Activated naive CD4-positive, alpha-beta T cell treated with anti-CD3 and anti-CD28 coated beads for 36 hours (primary cell): ENCODE data around the gene ZFAND3. TPM values are rescaled to one million over a fixed set of nuclear protein-coding genes. Genes with fewer than 3 reads are reported as not detected.

ENCODE experiments used
- CTCF ChIA-PET: fragments of 350-600 bp; sonication (Branson Sonifier 250); formaldehyde crosslinking; loops from one replicate; lab custom pipeline; 2021; ENCODE audit warnings: antibody characterized with exemption; lab: Charles Lee
- DNase-seq: peaks from one replicate; pipeline ENCODE4 v3.0.0-alpha.2; 2020
- H3K27ac Mint-ChIP-seq: one replicate; pipeline ENCODE4 v1.8.0; 2021; ENCODE audit warnings: mild to moderate bottlenecking, mixed read lengths
- H3K27me3 Mint-ChIP-seq: one replicate; pipeline ENCODE4 v1.8.0; 2021; ENCODE audit warnings: low read depth, mixed read lengths
- H3K36me3 Mint-ChIP-seq: one replicate; pipeline ENCODE4 v1.8.0; 2021; ENCODE audit warnings: low read depth, mixed read lengths
- H3K4me1 Mint-ChIP-seq: one replicate; pipeline ENCODE4 v1.8.0; 2021; ENCODE audit warnings: low read depth, mixed read lengths
- H3K4me3 Mint-ChIP-seq: one replicate; pipeline ENCODE4 v1.8.0; 2021; ENCODE audit warnings: mild to moderate bottlenecking, moderate library complexity, mixed read lengths
- H3K9me3 Mint-ChIP-seq: one replicate; pipeline ENCODE4 v1.8.0; 2021; ENCODE audit warnings: mixed read lengths
- intact Hi-C: fragments of 100-400 bp; cut with micrococcal nuclease; formaldehyde crosslinking; loops from one replicate; pipeline ENCODE4 v1.15.1; 2023
- total RNA-seq, 2 experiments: library from RNA; stranded (reverse); gene quantifications; one replicate each; pipeline ENCODE4 v1.2.3, GENCODE V29; 2021

Gene ZFAND3
- total RNA-seq, 2 experiments from 2014 or later = 33.6 to 35.3 TPM

DNA sequence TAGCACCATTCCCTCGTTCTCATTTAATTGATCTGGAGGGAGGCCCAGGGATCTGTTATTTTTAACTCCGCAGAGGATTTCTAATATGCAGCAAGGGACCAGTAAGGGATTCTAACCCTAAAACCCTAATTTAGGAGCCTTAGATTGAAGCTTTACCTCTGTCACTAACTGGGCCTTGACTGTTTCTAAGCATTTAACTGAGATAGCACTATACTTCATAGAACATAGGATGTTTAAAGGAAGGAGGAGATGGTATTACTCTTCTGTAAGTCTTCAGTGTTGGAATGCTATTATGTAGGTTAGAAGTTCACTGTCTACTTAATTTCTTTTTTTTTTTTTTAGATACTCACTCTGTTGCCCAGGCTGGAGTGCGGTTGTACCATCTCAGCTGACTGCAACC, 242.5 kb downstream of the ZFAND3 start:
- H3K36me3 Mint-ChIP-seq = peaks cover 36% of the 10 kb centered on the region
- peaks cover 15% of the 10 kb centered on the region for H3K4me1 Mint-ChIP-seq
- no peaks in the 10 kb centered on the region for H3K9me3 Mint-ChIP-seq
- H3K27ac Mint-ChIP-seq = no peak overlapping the region
- no peak for DNase-seq
- intact Hi-C loops = no loop called here
- H3K27me3 Mint-ChIP-seq = no peaks in the 10 kb centered on the region
- CTCF ChIA-PET = interaction anchor here (0.6 kb wide), 1 partner anchor 313 kb away, joined by 3 read pairs; no protein-coding TSS in a partner anchor
- no peak overlapping the region for H3K4me3 Mint-ChIP-seq

GRCh38 chr6:38063973-38064372, 244.4 kb downstream of the ZFAND3 start:
- CTCF ChIA-PET = no interaction called here

GRCh38 chr6:38064431-38064830, 244.9 kb downstream of the ZFAND3 start:
- Mint-ChIP-seq H3K4me1 (peaks cover 3% of the 10 kb centered on the region), H3K9me3 (no peaks in the 10 kb centered on the region), H3K27me3 (no peaks in the 10 kb centered on the region), H3K36me3 (peaks cover 36% of the 10 kb centered on the region), H3K4me3 (no peak overlapping the region), H3K27ac (no peak overlapping the region)
- CTCF ChIA-PET = no interaction called here
- DNase-seq = no peak
- intact Hi-C loops = no loop called here

More at GRCh38 chr6:38063973-38064372, 244.4 kb downstream of the ZFAND3 start:
- intact Hi-C loops = no loop called here
- no peak overlapping the region for H3K4me3 Mint-ChIP-seq
- DNase-seq = no peak
- H3K4me1 Mint-ChIP-seq = peaks cover 3% of the 10 kb centered on the region
- H3K27me3 Mint-ChIP-seq = no peaks in the 10 kb centered on the region
- no peaks in the 10 kb centered on the region for H3K9me3 Mint-ChIP-seq
- no peak overlapping the region for H3K27ac Mint-ChIP-seq
- peaks cover 36% of the 10 kb centered on the region for H3K36me3 Mint-ChIP-seq

DNA sequence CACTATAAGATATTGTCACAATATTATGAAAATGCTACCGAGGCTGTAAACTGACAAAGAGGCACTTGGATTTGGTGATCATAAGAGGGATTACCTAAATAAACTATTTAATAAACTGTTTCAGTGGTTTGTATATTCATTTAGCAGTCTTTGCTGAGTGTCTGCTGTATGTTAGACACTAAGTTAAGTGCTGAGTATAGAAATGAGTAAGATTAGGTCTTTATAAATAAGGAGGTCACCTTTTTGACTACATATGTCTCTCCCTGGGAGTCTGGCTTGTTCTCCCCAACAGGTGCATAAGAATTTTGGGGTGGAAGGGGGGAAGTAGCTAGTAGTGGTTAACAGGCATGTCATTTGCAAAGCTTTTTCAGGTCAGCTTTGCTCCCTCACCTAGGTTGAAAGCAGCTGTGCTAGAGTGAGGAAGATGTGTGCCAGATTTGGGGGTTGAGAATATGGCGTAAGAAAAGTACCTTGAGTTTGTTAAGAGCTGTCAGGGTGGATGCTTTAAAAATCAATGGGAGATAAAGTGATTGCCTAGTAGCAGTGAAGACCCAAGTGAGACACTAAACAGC, 246.3 kb downstream of the ZFAND3 start:
- Mint-ChIP-seq H3K4me1 (peaks cover 3% of the 10 kb centered on the region), H3K27ac (no peak overlapping the region), H3K9me3 (no peaks in the 10 kb centered on the region), H3K36me3 (peaks cover 36% of the 10 kb centered on the region), H3K27me3 (no peaks in the 10 kb centered on the region), H3K4me3 (no peak overlapping the region)
- intact Hi-C loops = no loop called here
- CTCF ChIA-PET = interaction anchor here (0.6 kb wide), 1 partner anchor 335 kb away, joined by 3 read pairs; no protein-coding TSS in a partner anchor
- DNase-seq = no peak

DNA sequence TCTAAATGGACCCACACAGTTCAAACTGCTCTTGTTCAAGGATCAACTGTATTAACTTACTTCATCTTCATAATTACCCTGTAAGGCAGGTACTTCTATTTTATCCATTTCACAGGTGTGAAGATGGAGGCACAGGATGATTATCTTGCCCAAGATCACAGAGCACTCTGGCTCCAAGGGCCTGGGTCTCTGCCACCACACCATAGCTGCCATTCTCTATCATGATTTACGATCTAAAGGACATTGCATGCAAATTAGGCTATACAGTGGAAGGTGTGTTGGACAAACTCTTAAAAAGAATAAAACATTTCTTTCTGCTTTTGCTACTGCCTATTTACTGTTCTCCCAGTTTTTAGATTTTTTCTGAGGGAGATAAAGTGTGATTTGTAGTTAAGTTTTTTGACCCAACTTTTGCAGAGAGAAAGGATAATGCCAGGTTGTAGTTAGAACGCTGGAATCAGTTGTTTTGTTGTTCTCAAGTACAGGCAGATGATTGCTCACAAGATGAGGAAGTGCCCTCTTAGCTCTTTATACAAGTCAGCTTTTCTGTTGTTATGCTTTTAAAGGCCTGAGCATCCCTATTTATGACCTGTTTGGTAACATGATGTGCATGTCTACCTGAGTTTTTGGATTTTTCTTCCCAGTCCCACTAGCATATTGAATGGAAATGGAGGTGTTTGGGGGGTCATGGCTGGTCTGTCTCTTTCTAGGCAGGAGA, 247.9 kb downstream of the ZFAND3 start:
- no peaks in the 10 kb centered on the region for H3K9me3 Mint-ChIP-seq
- peaks cover 26% of the 10 kb centered on the region for H3K36me3 Mint-ChIP-seq
- CTCF ChIA-PET = interaction anchor here (0.5 to 1.9 kb wide), 2 partner anchors 10 to 276 kb away, joined by 3 to 4 read pairs; no protein-coding TSS in a partner anchor
- DNase-seq = no peak
- no peak overlapping the region for H3K4me3 Mint-ChIP-seq
- intact Hi-C loops = no loop called here
- no peak overlapping the region for H3K27ac Mint-ChIP-seq
- H3K4me1 Mint-ChIP-seq = peaks cover 5% of the 10 kb centered on the region
- H3K27me3 Mint-ChIP-seq = no peaks in the 10 kb centered on the region

GRCh38 chr6:38068854-38069590, 249.5 kb downstream of the ZFAND3 start:
- H3K4me3 Mint-ChIP-seq = no peak overlapping the region
- H3K4me1 Mint-ChIP-seq = peaks cover 5% of the 10 kb centered on the region
- CTCF ChIA-PET = interaction anchor here (0.7 kb wide), 1 partner anchor 1252 kb away, joined by 3 read pairs; no protein-coding TSS in a partner anchor
- peaks cover 13% of the 10 kb centered on the region for H3K36me3 Mint-ChIP-seq
- intact Hi-C loops = no loop called here
- no peaks in the 10 kb centered on the region for H3K27me3 Mint-ChIP-seq
- H3K27ac Mint-ChIP-seq = no peak overlapping the region
- no peak for DNase-seq
- no peaks in the 10 kb centered on the region for H3K9me3 Mint-ChIP-seq

GRCh38 chr6:38077488-38078030, 258.0 kb downstream of the ZFAND3 start:
- Mint-ChIP-seq H3K9me3 (no peaks in the 10 kb centered on the region), H3K4me1 (peaks cover 2% of the 10 kb centered on the region), H3K4me3 (no peak overlapping the region), H3K27me3 (no peaks in the 10 kb centered on the region), H3K27ac (no peak overlapping the region), H3K36me3 (peaks cover 17% of the 10 kb centered on the region)
- CTCF ChIA-PET = no interaction called here
- intact Hi-C loops = no loop called here
- no peak for DNase-seq

GRCh38 chr6:38078671-38079070, 259.1 kb downstream of the ZFAND3 start:
- DNase-seq = no peak
- intact Hi-C loops = no loop called here
- no peaks in the 10 kb centered on the region for H3K9me3 Mint-ChIP-seq
- CTCF ChIA-PET = no interaction called here
- H3K4me1 Mint-ChIP-seq = peaks cover 2% of the 10 kb centered on the region
- H3K27me3 Mint-ChIP-seq = no peaks in the 10 kb centered on the region
- no peak overlapping the region for H3K4me3 Mint-ChIP-seq
- H3K36me3 Mint-ChIP-seq = peaks cover 17% of the 10 kb centered on the region
- H3K27ac Mint-ChIP-seq = no peak overlapping the region

- Mint-ChIP-seq H3K27me3 (no peaks in the 10 kb centered on the region), H3K27ac (no peak overlapping the region), H3K4me1 (peaks cover 2% of the 10 kb centered on the region), H3K4me3 (no peak overlapping the region), H3K9me3 (no peaks in the 10 kb centered on the region), H3K36me3 (peaks cover 17% of the 10 kb centered on the region)
- CTCF ChIA-PET = no interaction called here
- DNase-seq = no peak
- intact Hi-C loops = no loop called here
These were observed 259.6 kb downstream of the ZFAND3 start for GRCh38 chr6:38079107-38079506.

GRCh38 chr6:38079537-38079936, 260.0 kb downstream of the ZFAND3 start:
- Mint-ChIP-seq H3K27me3 (no peaks in the 10 kb centered on the region), H3K27ac (no peak overlapping the region), H3K36me3 (peaks cover 21% of the 10 kb centered on the region), H3K9me3 (no peaks in the 10 kb centered on the region), H3K4me1 (peaks cover 2% of the 10 kb centered on the region), H3K4me3 (no peak overlapping the region)
- no peak for DNase-seq
- intact Hi-C loops = no loop called here
- CTCF ChIA-PET = interaction anchor here (0.6 kb wide), 1 partner anchor 12 kb away, joined by 4 read pairs; no protein-coding TSS in a partner anchor

DNA sequence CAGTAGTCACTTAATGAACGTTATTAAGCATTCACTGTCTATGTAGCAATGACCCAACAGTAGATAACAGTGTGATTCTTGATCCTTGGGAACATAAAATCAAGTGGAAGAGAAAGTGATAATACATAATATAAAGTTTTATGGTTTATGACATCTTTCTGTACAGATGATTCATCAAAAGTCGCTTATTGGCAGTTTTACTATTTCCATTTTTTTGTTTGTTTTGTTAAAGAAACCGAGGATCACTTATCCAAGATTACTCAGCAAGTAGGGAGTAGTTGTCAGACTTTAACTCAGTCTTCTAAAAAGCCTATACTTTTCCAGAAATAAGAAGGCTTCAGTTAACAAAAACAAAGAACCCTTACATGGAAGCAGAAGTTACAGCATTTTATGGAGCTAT, 260.8 kb downstream of the ZFAND3 start:
- intact Hi-C loops = no loop called here
- Mint-ChIP-seq H3K4me3 (no peak overlapping the region), H3K27ac (no peak overlapping the region), H3K27me3 (no peaks in the 10 kb centered on the region), H3K9me3 (no peaks in the 10 kb centered on the region), H3K4me1 (peaks cover 2% of the 10 kb centered on the region), H3K36me3 (peaks cover 19% of the 10 kb centered on the region)
- CTCF ChIA-PET = interaction anchor here (0.6 kb wide), 1 partner anchor 483 kb away, joined by 3 read pairs; no protein-coding TSS in a partner anchor
- no peak for DNase-seq

DNA sequence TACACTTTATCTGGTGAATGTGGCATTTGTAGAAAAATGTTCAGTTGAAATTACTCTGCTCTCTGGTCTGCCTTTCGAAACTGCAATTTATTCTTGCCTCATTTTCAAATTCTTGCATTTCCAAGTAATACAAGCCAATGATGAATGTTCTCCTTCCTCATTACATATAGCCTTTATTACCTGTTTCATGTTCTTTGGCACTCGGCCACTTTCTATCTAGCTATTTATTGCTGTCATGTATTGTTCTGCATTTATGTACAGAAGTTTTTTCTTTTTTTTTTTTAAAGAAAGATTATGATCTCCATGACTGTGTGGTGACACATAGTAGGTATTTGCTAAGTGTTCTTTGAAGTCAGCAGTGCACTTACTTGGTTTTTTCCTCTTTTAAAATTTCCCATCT, 261.4 kb downstream of the ZFAND3 start:
- no peak for DNase-seq
- Mint-ChIP-seq H3K9me3 (no peaks in the 10 kb centered on the region), H3K36me3 (peaks cover 23% of the 10 kb centered on the region), H3K27ac (no peak overlapping the region), H3K4me1 (peaks cover 2% of the 10 kb centered on the region), H3K4me3 (no peak overlapping the region), H3K27me3 (no peaks in the 10 kb centered on the region)
- CTCF ChIA-PET = interaction anchor here (0.6 kb wide), 1 partner anchor 482 kb away, joined by 3 read pairs; no protein-coding TSS in a partner anchor
- intact Hi-C loops = no loop called here
